B cell (primary cell): Measurements from ENCODE around the gene GNE. TPM values are rescaled to one million over a fixed set of nuclear protein-coding genes. Genes with fewer than 3 reads are reported as not detected.

Experiments
- ATAC-seq: fragments of 200-7000 bp; cut with Tn5 transposase; one replicate; pipeline ENCODE4 v1.10.0; 2021; ENCODE audit warnings: low read depth, mild to moderate bottlenecking, moderate number of reproducible peaks, moderate library complexity
- CTCF ChIA-PET: fragments of 350-600 bp; sonication (Branson Sonifier 250); formaldehyde crosslinking; loops from one replicate; lab custom pipeline; 2021; ENCODE audit warnings: antibody characterized with exemption, inconsistent platforms; lab: Charles Lee
- POLR2A ChIA-PET: fragments of 350-600 bp; sonication (Branson Sonifier 250); formaldehyde crosslinking; loops from one replicate; lab custom pipeline; 2021; ENCODE audit warnings: antibody characterized with exemption; lab: Charles Lee
- DNase-seq: peaks from one replicate; pipeline ENCODE4 v3.0.0; 2013
- H2AFZ ChIP-seq: 2 replicates; pipeline ENCODE4 v1.6.1; 2012; ENCODE audit warnings: mild to moderate bottlenecking, low read depth, low read length; ENCODE audit not compliant: insufficient read depth, poor library complexity, severe bottlenecking
- H3K27ac ChIP-seq, 2 donors: 1 replicate in 1 of 2; 2 replicates in 1 of 2; pipeline ENCODE4 v1.5.1; 2012 to 2013; ENCODE audit warnings: low read length in 2 of 2, mild to moderate bottlenecking in 2 of 2, moderate library complexity in 1 of 2
- H3K27me3 ChIP-seq, 4 experiments: fragments of 200-600 bp in 1 of 4; sonication (generic) in 1 of 4; replicated peaks in 1 of 4; 1 replicate in 2 of 4; 2 replicates in 2 of 4; pipeline versions ENCODE4 v1.6.1 to v1.7.0; 2013 to 2016; ENCODE audit warnings: low read length in 3 of 4, mild to moderate bottlenecking in 2 of 4, mixed read lengths in 1 of 4, moderate library complexity in 1 of 4; ENCODE audit not compliant: insufficient read depth in 4 of 4, control insufficient read depth in 3 of 4; ENCODE audit errors: control extremely low read depth in 1 of 4
- H3K36me3 ChIP-seq, 2 experiments: replicated peaks in 1 of 2; 1 replicate in 1 of 2; 2 replicates in 1 of 2; pipeline versions ENCODE4 v1.6.1 to v1.7.1; 2013; ENCODE audit warnings: low read length in 1 of 2; ENCODE audit not compliant: insufficient read depth in 2 of 2, control insufficient read depth in 1 of 2; ENCODE audit errors: control extremely low read depth in 1 of 2, extremely low read depth in 1 of 2
- H3K4me1 ChIP-seq, 2 donors: fragments of 200-600 bp in 1 of 2; sonication (generic) in 1 of 2; 1 replicate in 1 of 2; 2 replicates in 1 of 2; pipeline versions ENCODE4 v1.5.1 to v1.6.1; 2013 to 2017; ENCODE audit warnings: low read length in 2 of 2; ENCODE audit not compliant: control insufficient read depth in 2 of 2, insufficient read depth in 2 of 2
- H3K4me2 ChIP-seq: replicated peaks from 2 replicates; pipeline ENCODE3; 2012; ENCODE audit warnings: mild to moderate bottlenecking, low read depth, low read length; ENCODE audit not compliant: poor library complexity, severe bottlenecking
- H3K4me3 ChIP-seq, 5 experiments: fragments of 200-600 bp in 1 of 5; sonication (generic) in 1 of 5; 1 replicate in 3 of 5; 2 replicates in 2 of 5; pipeline versions ENCODE4 v1.5.1 to v1.7.0; 2011 to 2016; ENCODE audit warnings: low read length in 4 of 5, mild to moderate bottlenecking in 4 of 5, low read depth in 2 of 5, control low read depth in 1 of 5, moderate library complexity in 1 of 5; ENCODE audit not compliant: insufficient read depth in 1 of 5; ENCODE audit errors: control extremely low read depth in 1 of 5, extremely low read depth in 1 of 5
- H3K79me2 ChIP-seq: fragments of 200-600 bp; sonication (generic); one replicate; pipeline ENCODE4 v1.6.0; 2016; ENCODE audit warnings: low read length; ENCODE audit not compliant: control insufficient read depth, insufficient read depth
- H3K9ac ChIP-seq: fragments of 200-600 bp; sonication (generic); 2 replicates; pipeline ENCODE4 v1.6.1; 2017; ENCODE audit warnings: mild to moderate bottlenecking, low read length, moderate library complexity
- H3K9me3 ChIP-seq, 3 donors: one replicate each; pipeline versions ENCODE4 v1.6.1 to v1.7.1; 2013; ENCODE audit warnings: low read length in 2 of 3; ENCODE audit not compliant: control insufficient read depth in 2 of 3, insufficient read depth in 1 of 3; ENCODE audit errors: control extremely low read depth in 1 of 3
- H4K20me1 ChIP-seq: 2 replicates; pipeline ENCODE4 v1.6.0; 2012; ENCODE audit warnings: mild to moderate bottlenecking, low read length; ENCODE audit not compliant: insufficient read depth, control insufficient read depth, poor library complexity, severe bottlenecking
- H3K27ac Mint-ChIP-seq: one replicate; pipeline ENCODE4 v1.8.0; 2021; ENCODE audit warnings: mixed read lengths
- H3K27me3 Mint-ChIP-seq: one replicate; pipeline ENCODE4 v1.8.0; 2021; ENCODE audit warnings: mixed read lengths
- H3K4me1 Mint-ChIP-seq: one replicate; pipeline ENCODE4 v1.8.0; 2021; ENCODE audit warnings: mixed read lengths
- H3K4me3 Mint-ChIP-seq: one replicate; pipeline ENCODE4 v1.8.0; 2021; ENCODE audit warnings: mixed read lengths
- H3K9me3 Mint-ChIP-seq: one replicate; pipeline ENCODE4 v1.8.0; 2022; ENCODE audit warnings: mixed read lengths; ENCODE audit not compliant: insufficient read depth
- EZH2 ChIP-seq: IDR thresholded peaks from 2 replicates; pipeline ENCODE4 v1.6.1; 2012; ENCODE audit warnings: borderline replicate concordance, low read depth, mild to moderate bottlenecking, moderate library complexity, low read length; ENCODE audit not compliant: insufficient read depth, poor library complexity, severe bottlenecking
- WGBS: methylation state at CpG from one replicate; pipeline ENCODE4 v1.1.5; 2013; ENCODE audit warnings: missing lambda C conversion rate; ENCODE audit not compliant: insufficient coverage; 5-methylcytosine and 5-hydroxymethylcytosine counted together
- intact Hi-C: fragments of 100-400 bp; cut with micrococcal nuclease; formaldehyde crosslinking; loops from one replicate; pipeline ENCODE4 v1.10.0; 2022
- polyA plus RNA-seq: library from polyadenylated mRNA; depleted of rRNA; stranded (reverse); fragments of >200 nt; gene quantifications from 2 replicates; pipeline ENCODE4 v1.2.3, GENCODE V29; 2012
- total RNA-seq, 2 donors: library from RNA; stranded (reverse); fragments of 120-200 nt in 1 of 2; gene quantifications; 1 replicate in 1 of 2; 2 replicates in 1 of 2; pipeline versions ENCODE4 v1.2.3 to v1.2.4, GENCODE V29; 2013 to 2022
- TF ChIP-seq, protein P1 (sequence below): fragments of 200-600 bp; IDR thresholded peaks from one replicate; pipeline ENCODE4 v1.8.0; 2022; ENCODE audit warnings: antibody characterized with exemption, mild to moderate bottlenecking

Gene GNE
- total and polyA plus RNA-seq, 2 donors (not counting 1 experiment from before 2014, with no cell fraction given), result 8.3 to 20.6 TPM

DNA sequence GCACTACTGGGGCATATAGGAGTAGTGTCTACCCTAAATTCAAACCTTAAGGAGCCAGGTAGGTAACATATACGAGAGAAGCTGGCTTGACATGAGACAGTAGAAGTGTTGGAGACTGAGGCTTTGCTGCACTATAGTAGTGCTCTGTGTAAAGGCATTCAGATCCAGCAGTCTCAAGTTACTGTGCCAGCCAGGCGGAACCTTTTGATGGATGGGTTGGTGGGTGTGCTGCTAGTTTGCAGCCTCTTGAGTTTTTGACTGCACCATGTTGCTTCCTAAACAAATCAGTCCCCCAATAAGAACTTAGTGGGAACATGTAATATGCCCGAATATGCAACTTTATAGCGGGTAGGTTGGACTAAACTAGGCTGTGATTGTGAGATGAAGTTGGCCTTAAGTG, 66.1 kb downstream of the GNE start:
- DNase-seq, result no peak
- Histone ChIP-seq H3K27me3 (no peaks in the 10 kb centered on the region), H3K79me2 (peaks cover 62% of the 10 kb centered on the region), H3K9me3 (no peaks in the 10 kb centered on the region), H2AFZ (no peak overlapping the region), H3K27ac (peak overlapping the region in 1 of 2 donors; percentile 93), H3K4me1 (peaks cover 31 to 42% of the 10 kb centered on the region in 2 donors), H4K20me1 (peaks cover 51% of the 10 kb centered on the region), H3K36me3 (peaks cover 0 to 17% of the 10 kb centered on the region in 2 experiments), H3K9ac (peak overlapping the region; percentile 89), H3K4me3 (peak overlapping the region in 4 of 5 experiments; percentile 90 to 96 (median 92)), H3K4me2 (peak overlapping the region; percentile 91)
- intact Hi-C loops, result loop anchor here (5.0 kb wide), 3 partner anchors 280 to 460 kb away; partner anchors contain the start of genes CREB3 and TLN1
- ATAC-seq, result no peak
- Mint-ChIP-seq H3K4me1 (peaks cover 53% of the 10 kb centered on the region), H3K9me3 (no peaks in the 10 kb centered on the region), H3K27me3 (no peaks in the 10 kb centered on the region), H3K4me3 (peak overlapping the region; percentile 91), H3K27ac (no peak overlapping the region)
- TF ChIP-seq, protein P1, sequence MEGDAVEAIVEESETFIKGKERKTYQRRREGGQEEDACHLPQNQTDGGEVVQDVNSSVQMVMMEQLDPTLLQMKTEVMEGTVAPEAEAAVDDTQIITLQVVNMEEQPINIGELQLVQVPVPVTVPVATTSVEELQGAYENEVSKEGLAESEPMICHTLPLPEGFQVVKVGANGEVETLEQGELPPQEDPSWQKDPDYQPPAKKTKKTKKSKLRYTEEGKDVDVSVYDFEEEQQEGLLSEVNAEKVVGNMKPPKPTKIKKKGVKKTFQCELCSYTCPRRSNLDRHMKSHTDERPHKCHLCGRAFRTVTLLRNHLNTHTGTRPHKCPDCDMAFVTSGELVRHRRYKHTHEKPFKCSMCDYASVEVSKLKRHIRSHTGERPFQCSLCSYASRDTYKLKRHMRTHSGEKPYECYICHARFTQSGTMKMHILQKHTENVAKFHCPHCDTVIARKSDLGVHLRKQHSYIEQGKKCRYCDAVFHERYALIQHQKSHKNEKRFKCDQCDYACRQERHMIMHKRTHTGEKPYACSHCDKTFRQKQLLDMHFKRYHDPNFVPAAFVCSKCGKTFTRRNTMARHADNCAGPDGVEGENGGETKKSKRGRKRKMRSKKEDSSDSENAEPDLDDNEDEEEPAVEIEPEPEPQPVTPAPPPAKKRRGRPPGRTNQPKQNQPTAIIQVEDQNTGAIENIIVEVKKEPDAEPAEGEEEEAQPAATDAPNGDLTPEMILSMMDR, result no peak
- TF ChIP-seq EZH2, result no peak
- ChIA-PET POLR2A (interaction anchor here (0.6 kb wide), 1 partner anchor 576 kb away, joined by 3 read pairs; no protein-coding TSS in a partner anchor), CTCF (interaction anchor here (0.6 to 7.1 kb wide), 4 partner anchors 24 to 1112 kb away, joined by 3 to 44 read pairs (median 4); partner anchors contain the start of genes CCIN and FANCG)
- 81% methylated on average over 3 of the region's 4 CpGs for WGBS

DNA sequence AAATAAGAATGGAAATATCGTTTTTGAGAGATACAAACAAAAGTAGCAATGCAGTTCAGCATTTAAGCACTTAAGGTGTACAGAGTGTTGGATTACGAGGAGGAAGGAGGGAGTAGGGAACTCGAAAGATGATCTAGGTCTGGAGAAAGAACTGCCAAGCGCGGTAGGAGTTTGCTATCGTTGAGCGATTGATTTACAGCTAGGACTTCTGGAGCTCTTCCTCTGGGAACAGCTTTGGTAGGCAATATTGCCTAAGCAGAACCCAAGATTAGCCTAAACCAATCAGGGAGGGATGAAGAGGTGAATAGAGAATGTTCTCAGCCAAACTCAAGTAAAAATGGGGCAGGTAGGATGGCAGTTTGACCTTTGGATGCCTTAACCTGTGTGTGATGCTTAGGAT, 66.6 kb downstream of the GNE start:
- Mint-ChIP-seq H3K4me3 (peak overlapping the region; percentile 91), H3K27me3 (no peaks in the 10 kb centered on the region), H3K27ac (peak overlapping the region; percentile 86), H3K4me1 (peaks cover 55% of the 10 kb centered on the region), H3K9me3 (no peaks in the 10 kb centered on the region)
- no peak for DNase-seq
- Histone ChIP-seq H3K4me2 (peak overlapping the region; percentile 91), H3K79me2 (peaks cover 57% of the 10 kb centered on the region), H4K20me1 (peaks cover 46% of the 10 kb centered on the region), H3K36me3 (peaks cover 0 to 12% of the 10 kb centered on the region in 2 experiments), H3K4me3 (peak overlapping the region; percentile 66 to 96 (median 91)), H2AFZ (peak overlapping the region; percentile 83), H3K27ac (peak overlapping the region in 1 of 2 donors; percentile 93), H3K4me1 (peaks cover 32 to 43% of the 10 kb centered on the region in 2 donors), H3K27me3 (no peaks in the 10 kb centered on the region), H3K9me3 (no peaks in the 10 kb centered on the region), H3K9ac (peak overlapping the region; percentile 89)
- ATAC-seq, result no peak
- no peak for TF ChIP-seq EZH2
- TF ChIP-seq, protein P1, result no peak
- ChIA-PET POLR2A (interaction anchor here (0.6 to 1.6 kb wide), 3 partner anchors 48 to 575 kb away, joined by 3 to 7 read pairs (median 6); partner anchors contain the start of gene GLIPR2), CTCF (interaction anchor here (0.6 to 7.1 kb wide), 6 partner anchors 11 to 1112 kb away, joined by 3 to 44 read pairs (median 3); partner anchors contain the start of genes CCIN and FANCG)
- 5% methylated on average over 7 of the region's 7 CpGs for WGBS
- intact Hi-C loops, result loop anchor here (2.0 to 5.0 kb wide), 6 partner anchors 55 to 459 kb away; partner anchors contain the start of genes CREB3, GLIPR2, RNF38 and TLN1
